Body of pancreas (tissue), 4 donors: ENCODE data around the gene NMNAT3.

ENCODE experiments used
- POLR2A ChIP-seq, 3 donors: fragments of 450-650 bp; IDR thresholded peaks; one replicate each; pipeline ENCODE4 v1.6.1; 2016; ENCODE audit warnings: antibody characterized with exemption in 3 of 3, mild to moderate bottlenecking in 2 of 3
- TF ChIP-seq, protein P1 (sequence below), 7 experiments: fragments of 450-650 bp in 4 of 7; fragments of 200-600 bp in 3 of 7; sonication (generic) in 3 of 7; IDR thresholded peaks; one replicate each; pipeline ENCODE4 v1.5.1; 2016 to 2019; ENCODE audit warnings: antibody characterized with exemption in 7 of 7

DNA sequence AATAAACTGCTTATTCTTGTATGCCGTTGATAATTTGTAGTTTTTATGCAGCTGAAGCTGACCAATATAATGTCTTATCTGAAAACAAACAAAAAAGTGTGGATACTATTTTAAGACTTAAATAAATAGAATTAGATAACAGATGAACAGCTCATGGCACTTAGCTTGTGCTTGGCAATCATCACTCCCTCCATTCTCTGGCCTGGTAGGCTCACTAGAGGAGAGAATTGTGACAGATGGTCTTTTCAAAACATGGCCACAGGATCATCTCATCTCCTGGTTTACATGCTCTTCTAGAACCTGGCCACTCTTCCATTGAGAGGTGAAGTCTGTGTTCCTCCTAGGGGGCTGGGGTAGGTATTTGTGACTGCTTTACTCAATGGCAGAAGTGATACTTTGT is 79.8 kb downstream of the NMNAT3 start:
- TF ChIP-seq, protein P1, sequence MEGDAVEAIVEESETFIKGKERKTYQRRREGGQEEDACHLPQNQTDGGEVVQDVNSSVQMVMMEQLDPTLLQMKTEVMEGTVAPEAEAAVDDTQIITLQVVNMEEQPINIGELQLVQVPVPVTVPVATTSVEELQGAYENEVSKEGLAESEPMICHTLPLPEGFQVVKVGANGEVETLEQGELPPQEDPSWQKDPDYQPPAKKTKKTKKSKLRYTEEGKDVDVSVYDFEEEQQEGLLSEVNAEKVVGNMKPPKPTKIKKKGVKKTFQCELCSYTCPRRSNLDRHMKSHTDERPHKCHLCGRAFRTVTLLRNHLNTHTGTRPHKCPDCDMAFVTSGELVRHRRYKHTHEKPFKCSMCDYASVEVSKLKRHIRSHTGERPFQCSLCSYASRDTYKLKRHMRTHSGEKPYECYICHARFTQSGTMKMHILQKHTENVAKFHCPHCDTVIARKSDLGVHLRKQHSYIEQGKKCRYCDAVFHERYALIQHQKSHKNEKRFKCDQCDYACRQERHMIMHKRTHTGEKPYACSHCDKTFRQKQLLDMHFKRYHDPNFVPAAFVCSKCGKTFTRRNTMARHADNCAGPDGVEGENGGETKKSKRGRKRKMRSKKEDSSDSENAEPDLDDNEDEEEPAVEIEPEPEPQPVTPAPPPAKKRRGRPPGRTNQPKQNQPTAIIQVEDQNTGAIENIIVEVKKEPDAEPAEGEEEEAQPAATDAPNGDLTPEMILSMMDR (IDR thresholded peaks at IDR 0.05) = no peak
- no peak for TF ChIP-seq POLR2A (IDR thresholded peaks at IDR 0.05)
